ENCODE data around the gene C2CD4C.
"Not testable (repeated sequence)": the region's sequence is repeated elsewhere in the genome, so short reads cannot be mapped to it uniquely, and the experiment has no call there.

Gene C2CD4C

DNA sequence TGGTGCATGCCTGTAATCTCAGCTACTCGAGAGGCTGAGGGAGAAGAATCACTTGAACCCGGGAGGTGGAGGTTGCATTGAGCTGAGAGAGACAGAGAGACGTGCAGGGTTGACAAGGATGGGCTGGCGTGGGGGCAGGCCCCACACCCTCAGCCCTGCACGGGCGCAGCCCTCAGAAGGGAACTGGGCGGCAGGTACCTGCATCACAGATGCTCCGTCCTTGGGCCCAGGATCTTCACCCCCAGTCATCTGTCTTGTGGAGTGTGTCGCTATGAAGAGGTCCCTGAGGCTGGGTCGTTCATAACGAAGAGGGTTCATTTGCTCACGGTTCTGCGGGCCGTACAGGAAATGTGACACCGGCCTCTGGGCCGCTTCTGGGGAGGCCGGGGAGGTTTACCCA is 20.3 kb downstream of the C2CD4C start:
- no peak for DNase-seq (ENCODE audit: low read depth)
- no peak for TF ChIP-seq CTCF (conservative IDR thresholded peaks at IDR 0.05; ENCODE audit: low read depth, low read length)
- H3K4me3 ChIP-seq (ENCODE audit: low read length): no peak overlapping the region

DNA sequence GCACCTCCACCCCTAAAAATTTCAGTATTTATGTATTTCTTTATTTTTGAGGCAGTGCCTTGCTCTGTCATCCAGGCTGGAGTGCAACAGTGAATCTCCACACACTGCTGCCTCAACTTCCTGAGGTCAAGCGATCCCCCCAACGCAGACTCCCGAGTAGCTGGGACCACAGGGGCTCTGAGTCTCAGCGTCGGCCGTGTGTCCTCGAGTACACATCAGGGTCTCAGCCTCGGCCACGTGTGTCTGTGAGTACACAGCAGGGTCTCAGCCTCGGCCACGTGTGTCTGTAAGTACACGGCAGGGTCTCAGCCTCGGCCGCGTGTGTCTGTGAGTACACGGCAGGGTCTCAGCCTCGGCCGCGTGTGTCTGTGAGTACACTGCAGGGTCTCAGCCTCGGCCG is 21.2 kb downstream of the C2CD4C start:
- DNase-seq (ENCODE audit: low read depth): no peak
- H3K4me3 ChIP-seq (ENCODE audit: low read length): no peak overlapping the region
- TF ChIP-seq CTCF (conservative IDR thresholded peaks at IDR 0.05; ENCODE audit: low read depth, low read length): no peak

DNA sequence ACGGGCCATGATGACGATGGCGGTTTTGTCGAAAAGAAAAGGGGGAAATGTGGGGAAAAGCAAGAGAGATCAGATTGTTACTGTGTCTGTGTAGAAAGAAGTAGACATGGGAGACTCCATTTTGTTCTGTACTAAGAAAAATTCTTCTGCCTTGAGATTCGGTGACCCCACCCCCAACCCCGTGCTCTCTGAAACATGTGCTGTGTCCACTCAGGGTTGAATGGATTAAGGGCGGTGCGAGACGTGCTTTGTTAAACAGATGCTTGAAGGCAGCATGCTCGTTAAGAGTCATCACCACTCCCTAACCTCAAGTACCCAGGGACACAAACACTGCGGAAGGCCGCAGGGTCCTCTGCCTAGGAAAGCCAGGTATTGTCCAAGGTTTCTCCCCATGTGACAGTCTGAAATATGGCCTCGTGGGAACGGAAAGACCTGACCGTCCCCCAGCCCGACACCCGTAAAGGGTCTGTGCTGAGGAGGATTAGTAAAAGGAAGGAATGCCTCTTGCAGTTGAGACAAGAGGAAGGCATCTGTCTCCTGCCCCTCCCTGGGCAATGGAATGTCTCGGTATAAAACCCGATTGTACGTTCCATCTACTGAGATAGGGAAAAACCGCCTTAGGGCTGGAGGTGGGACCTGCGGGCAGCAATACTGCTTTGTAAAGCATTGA is 22.2 kb downstream of the C2CD4C start:
- DNase-seq (ENCODE audit: low read depth): peak; percentile 34
- not testable (repeated sequence) for H3K4me3 ChIP-seq (ENCODE audit: low read length)

GRCh38 chr19:386189-386588 is 22.8 kb downstream of the C2CD4C start:
- not testable (repeated sequence) for H3K4me3 ChIP-seq (ENCODE audit: low read length); DNase-seq (ENCODE audit: low read depth)

GRCh38 chr19:384799-385169 is 24.2 kb downstream of the C2CD4C start:
- no peak overlapping the region for H3K4me3 ChIP-seq (ENCODE audit: low read length)
- no peak for DNase-seq (ENCODE audit: low read depth)
- no peak for TF ChIP-seq CTCF (conservative IDR thresholded peaks at IDR 0.05; ENCODE audit: low read depth, low read length)

GRCh38 chr19:383922-384798 is 24.8 kb downstream of the C2CD4C start:
- H3K4me3 ChIP-seq (ENCODE audit: low read length): no peak overlapping the region
- TF ChIP-seq CTCF (conservative IDR thresholded peaks at IDR 0.05; ENCODE audit: low read depth, low read length): peak; percentile 58
- DNase-seq (ENCODE audit: low read depth): no peak

- H3K4me3 ChIP-seq (ENCODE audit: low read length): no peak overlapping the region
- TF ChIP-seq CTCF (conservative IDR thresholded peaks at IDR 0.05; ENCODE audit: low read depth, low read length): no peak
- no peak for DNase-seq (ENCODE audit: low read depth)
These were observed 25.9 kb downstream of the C2CD4C start for GRCh38 chr19:383040-383439.

DNA sequence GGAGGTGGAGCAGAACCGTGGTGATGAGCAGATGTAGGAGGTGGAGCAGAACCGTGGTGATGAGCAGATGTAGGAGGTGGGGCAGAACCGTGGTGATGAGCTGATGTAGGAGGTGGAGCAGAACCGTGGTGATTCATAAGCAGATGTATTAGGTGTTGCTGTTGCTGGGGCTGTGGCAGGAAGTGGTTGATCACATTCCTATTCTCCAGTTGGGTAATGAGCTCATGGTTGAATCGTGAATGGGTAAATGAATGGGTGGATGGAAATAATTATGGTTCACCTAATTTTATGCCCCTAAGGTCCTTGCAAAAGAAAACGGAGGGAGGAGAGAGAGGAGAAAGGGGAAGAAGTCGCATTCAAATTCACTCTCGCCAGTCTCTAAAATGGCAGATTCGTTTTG is 26.4 kb downstream of the C2CD4C start:
- not testable (repeated sequence) for DNase-seq (ENCODE audit: low read depth); H3K4me3 ChIP-seq (ENCODE audit: low read length)

DNA sequence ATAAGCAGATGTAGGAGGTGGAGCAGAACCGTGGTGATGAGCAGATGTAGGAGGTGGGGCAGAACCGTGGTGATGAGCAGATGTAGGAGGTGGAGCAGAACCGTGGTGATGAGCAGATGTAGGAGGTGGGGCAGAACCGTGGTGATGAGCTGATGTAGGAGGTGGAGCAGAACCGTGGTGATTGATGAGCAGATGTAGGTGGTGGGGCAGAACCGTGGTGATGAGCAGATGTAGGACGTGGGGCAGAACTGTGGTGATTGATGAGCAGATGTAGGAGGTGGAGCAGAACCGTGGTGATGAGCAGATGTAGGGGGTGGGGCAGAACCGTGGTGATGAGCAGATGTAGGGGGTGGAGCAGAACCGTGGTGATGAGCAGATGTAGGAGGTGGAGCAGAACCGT is 27.0 kb downstream of the C2CD4C start:
- not testable (repeated sequence) for DNase-seq (ENCODE audit: low read depth); H3K4me3 ChIP-seq (ENCODE audit: low read length)

DNA sequence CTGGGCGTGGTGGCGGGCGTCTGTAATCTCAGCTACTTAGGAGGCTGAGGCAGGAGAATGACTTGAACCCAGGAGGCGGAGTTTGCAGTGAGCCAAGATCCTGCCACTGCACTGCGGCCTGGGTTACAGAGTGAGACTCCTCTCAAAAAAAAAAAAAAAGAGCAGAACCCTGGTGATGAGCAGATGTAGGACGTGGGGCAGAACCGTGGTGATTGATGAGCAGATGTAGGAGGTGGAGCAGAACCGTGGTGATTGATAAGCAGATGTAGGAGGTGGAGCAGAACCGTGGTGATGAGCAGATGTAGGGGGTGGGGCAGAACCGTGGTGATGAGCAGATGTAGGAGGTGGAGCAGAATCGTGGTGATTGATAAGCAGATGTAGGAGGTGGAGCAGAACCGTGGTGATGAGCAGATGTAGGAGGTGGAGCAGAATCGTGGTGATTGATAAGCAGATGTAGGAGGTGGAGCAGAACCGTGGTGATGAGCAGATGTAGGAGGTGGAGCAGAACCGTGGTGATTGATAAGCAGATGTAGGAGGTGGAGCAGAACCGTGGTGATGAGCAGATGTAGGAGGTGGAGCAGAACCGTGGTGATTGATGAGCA is 28.2 kb downstream of the C2CD4C start:
- not testable (repeated sequence) for DNase-seq (ENCODE audit: low read depth); H3K4me3 ChIP-seq (ENCODE audit: low read length)

Measured in retinal pigment epithelial cell (primary cell).